Suprapubic skin (tissue), 4 donors: ENCODE results near the gene RPS21. TPM values are rescaled to one million over a fixed set of nuclear protein-coding genes. Genes with fewer than 3 reads are reported as not detected.

Source experiments
- DNase-seq, 2 donors: peaks; one replicate each; pipeline ENCODE4 v3.0.0-alpha.2; 2019; ENCODE audit warnings: low spot score in 2 of 2
- H3K27ac ChIP-seq: fragments of 200-600 bp; sonication (generic); one replicate; pipeline ENCODE4 v1.5.1; 2019
- H3K27me3 ChIP-seq: fragments of 200-600 bp; sonication (generic); one replicate; pipeline ENCODE4 v1.5.1; 2019
- H3K36me3 ChIP-seq: fragments of 200-600 bp; sonication (generic); one replicate; pipeline ENCODE4 v1.5.1; 2019
- H3K4me1 ChIP-seq: fragments of 200-600 bp; sonication (generic); one replicate; pipeline ENCODE4 v1.5.1; 2019
- H3K4me3 ChIP-seq: fragments of 200-600 bp; sonication (generic); one replicate; pipeline ENCODE4 v1.5.1; 2019; ENCODE audit warnings: mild to moderate bottlenecking
- H3K9me3 ChIP-seq: fragments of 200-600 bp; sonication (generic); one replicate; pipeline ENCODE4 v1.5.1; 2019
- CTCF ChIP-seq, 2 donors: fragments of 200-600 bp in 1 of 2; fragments of 450-650 bp in 1 of 2; sonication (generic) in 1 of 2; IDR thresholded peaks; one replicate each; pipeline ENCODE4 v1.5.1; 2016 to 2019; ENCODE audit warnings: antibody characterized with exemption in 2 of 2, mild to moderate bottlenecking in 1 of 2, moderate library complexity in 1 of 2
- EP300 ChIP-seq: sonication (generic); formaldehyde crosslinking; IDR thresholded peaks from one replicate; pipeline ENCODE4 v1.6.1; 2017; ENCODE audit warnings: antibody characterized with exemption
- POLR2A ChIP-seq, 2 donors: fragments of 450-650 bp; IDR thresholded peaks; one replicate each; pipeline ENCODE4 v1.6.1; 2017; ENCODE audit warnings: antibody characterized with exemption in 2 of 2, mild to moderate bottlenecking in 2 of 2, moderate library complexity in 2 of 2
- POLR2AphosphoS5 ChIP-seq, 3 donors: sonication (generic); formaldehyde crosslinking; IDR thresholded peaks; one replicate each; pipeline ENCODE4 v1.6.1; 2017; ENCODE audit warnings: antibody characterized with exemption in 3 of 3
- WGBS: methylation state at CpG from one replicate; pipeline ENCODE4 v1.1.5; 2018; 5-methylcytosine and 5-hydroxymethylcytosine counted together
- total RNA-seq, 4 donors: library from RNA; depleted of rRNA; stranded (reverse); fragments of >200 nt; gene quantifications; one replicate each; pipeline ENCODE4 v1.1.0, GENCODE V29; 2016

The RPS21 gene
- total RNA-seq, 4 donors from 2014 or later = 1,604 to 3,217 (median 2,363) TPM

GRCh38 chr20:62363920-62364851, 22.7 kb upstream of the RPS21 start:
- peak in 1 of 2 donors; percentile 63 for DNase-seq
- Histone ChIP-seq H3K27me3 (peaks cover 8% of the 10 kb centered on the region), H3K9me3 (no peaks in the 10 kb centered on the region), H3K36me3 (no peaks in the 10 kb centered on the region), H3K27ac (peak overlapping the region; percentile 94), H3K4me1 (peaks cover 94% of the 10 kb centered on the region), H3K4me3 (peak overlapping the region; percentile 83)
- TF ChIP-seq POLR2A (IDR thresholded peaks at IDR 0.05) = no peak
- TF ChIP-seq EP300 = no peak
- TF ChIP-seq CTCF (IDR thresholded peaks at IDR 0.05) = no peak
- TF ChIP-seq POLR2AphosphoS5 (IDR thresholded peaks at IDR 0.05) = no peak
- WGBS = 61% methylated on average over 2 of the region's 22 CpGs

- Histone ChIP-seq H3K36me3 (no peaks in the 10 kb centered on the region), H3K9me3 (no peaks in the 10 kb centered on the region), H3K4me1 (peaks cover 94% of the 10 kb centered on the region), H3K27ac (peak overlapping the region; percentile 94), H3K4me3 (peak overlapping the region; percentile 83), H3K27me3 (peaks cover 8% of the 10 kb centered on the region)
- DNase-seq = no peak
- 14% methylated on average over 12 of the region's 27 CpGs for WGBS
- no peak for TF ChIP-seq POLR2A (IDR thresholded peaks at IDR 0.05)
Observed at GRCh38 chr20:62364911-62365736, 21.8 kb upstream of the RPS21 start.

- H3K4me1 ChIP-seq = peaks cover 97% of the 10 kb centered on the region
- no peaks in the 10 kb centered on the region for H3K9me3 ChIP-seq
- no peaks in the 10 kb centered on the region for H3K36me3 ChIP-seq
- no peak for DNase-seq
- peak overlapping the region; percentile 94 for H3K27ac ChIP-seq
- WGBS = 22% methylated on average over 6 of the region's 10 CpGs
- H3K4me3 ChIP-seq = peak overlapping the region; percentile 83
- peaks cover 8% of the 10 kb centered on the region for H3K27me3 ChIP-seq
- no peak for TF ChIP-seq CTCF (IDR thresholded peaks at IDR 0.05)
- no peak for TF ChIP-seq EP300
- no peak for TF ChIP-seq POLR2AphosphoS5 (IDR thresholded peaks at IDR 0.05)
- TF ChIP-seq POLR2A (IDR thresholded peaks at IDR 0.05) = no peak
Observed at GRCh38 chr20:62365814-62366369, 21.0 kb upstream of the RPS21 start.

- no peak for DNase-seq
- no peaks in the 10 kb centered on the region for H3K9me3 ChIP-seq
- WGBS = 0% methylated on average over 13 of the region's 72 CpGs
- peak overlapping the region; percentile 94 for H3K27ac ChIP-seq
- H3K4me1 ChIP-seq = peaks cover 94% of the 10 kb centered on the region
- peak overlapping the region; percentile 83 for H3K4me3 ChIP-seq
- peaks cover 13% of the 10 kb centered on the region for H3K27me3 ChIP-seq
- TF ChIP-seq CTCF (IDR thresholded peaks at IDR 0.05) (no peak), POLR2A (IDR thresholded peaks at IDR 0.05) (no peak), POLR2AphosphoS5 (IDR thresholded peaks at IDR 0.05) (no peak), EP300 (no peak)
- no peaks in the 10 kb centered on the region for H3K36me3 ChIP-seq
Observed at GRCh38 chr20:62366370-62367135, 20.4 kb upstream of the RPS21 start.

GRCh38 chr20:62367136-62367632, 19.7 kb upstream of the RPS21 start, which contains the start of gene LAMA5:
Gene LAMA5 (minus strand): TSS chr20:62367312. CDS start chr20:62367245, 67 bp downstream.
- 2% methylated on average over 25 of the region's 70 CpGs for whole genome bisulfite sequencing
- Histone ChIP-seq H3K27ac (peak within 1 kb of the TSS; percentile 94), H3K9me3 (no peaks in the 10 kb centered on the region), H3K36me3 (no peaks in the 10 kb centered on the region), H3K4me1 (peaks cover 88% of the 10 kb centered on the region), H3K4me3 (peak within 1 kb of the TSS; percentile 83), H3K27me3 (peaks cover 17% of the 10 kb centered on the region)
- no peak for DNase-seq
- TF ChIP-seq EP300 (no peak), CTCF (IDR thresholded peaks at IDR 0.05) (no peak), POLR2A (IDR thresholded peaks at IDR 0.05) (no peak), POLR2AphosphoS5 (IDR thresholded peaks at IDR 0.05) (no peak)
